Hindlimb muscle (tissue), 1 donor: Measurements from ENCODE around the gene PSMD13. TPM values are rescaled to one million over a fixed set of nuclear protein-coding genes. Genes with fewer than 3 reads are reported as not detected.

Experiments
- polyA plus RNA-seq: library from polyadenylated mRNA; unstranded; fragments of 120-200 nt; gene quantifications from one replicate; pipeline ENCODE4 v1.2.1, GENCODE V29; 2013; ENCODE audit not compliant: insufficient read length

PSMD13 gene
- polyA plus RNA-seq, 1 donor, result 87.5 TPM

Other genes starting within 250 kb of the PSMD13 start
- gene SCGB1C1, start 43.9 kb upstream of the PSMD13 start, polyA plus RNA-seq, result not detected
- gene BET1L, start 29.6 kb upstream of the PSMD13 start, polyA plus RNA-seq, result 35.6 TPM
- 71.3 TPM for gene RIC8A, start 29.3 kb upstream of the PSMD13 start, polyA plus RNA-seq
- gene SIRT3, start 634 bp upstream of the PSMD13 start, polyA plus RNA-seq, result 25.5 TPM
- gene NLRP6, start 41.4 kb downstream of the PSMD13 start, polyA plus RNA-seq, result not detected
- 15.6 TPM for gene PGGHG, start 52.1 kb downstream of the PSMD13 start, polyA plus RNA-seq
- gene IFITM5, start 62.5 kb downstream of the PSMD13 start, polyA plus RNA-seq, result not detected
- gene IFITM2, start 70.8 kb downstream of the PSMD13 start, polyA plus RNA-seq, result 79.2 TPM
- 30.5 TPM for gene IFITM1, start 77.1 kb downstream of the PSMD13 start, polyA plus RNA-seq
- 368 TPM for gene IFITM3, start 83.9 kb downstream of the PSMD13 start, polyA plus RNA-seq
- 12.4 TPM for gene B4GALNT4, start 132.5 kb downstream of the PSMD13 start, polyA plus RNA-seq
- 0.36 TPM for gene PKP3, start 157.2 kb downstream of the PSMD13 start, polyA plus RNA-seq
- gene SIGIRR, start 178.0 kb downstream of the PSMD13 start, polyA plus RNA-seq, result 19.1 TPM
- 0.53 TPM for gene ANO9, start 205.0 kb downstream of the PSMD13 start, polyA plus RNA-seq
- 41.6 TPM for gene PTDSS2, start 213.3 kb downstream of the PSMD13 start, polyA plus RNA-seq